ENCODE measurements around the gene KIF6. TPM values are rescaled to one million over a fixed set of nuclear protein-coding genes. Genes with fewer than 3 reads are reported as not detected.

The KIF6 gene
- total RNA-seq, 4 donors from 2014 or later: 0.40 to 1.3 (median 0.80) TPM

DNA sequence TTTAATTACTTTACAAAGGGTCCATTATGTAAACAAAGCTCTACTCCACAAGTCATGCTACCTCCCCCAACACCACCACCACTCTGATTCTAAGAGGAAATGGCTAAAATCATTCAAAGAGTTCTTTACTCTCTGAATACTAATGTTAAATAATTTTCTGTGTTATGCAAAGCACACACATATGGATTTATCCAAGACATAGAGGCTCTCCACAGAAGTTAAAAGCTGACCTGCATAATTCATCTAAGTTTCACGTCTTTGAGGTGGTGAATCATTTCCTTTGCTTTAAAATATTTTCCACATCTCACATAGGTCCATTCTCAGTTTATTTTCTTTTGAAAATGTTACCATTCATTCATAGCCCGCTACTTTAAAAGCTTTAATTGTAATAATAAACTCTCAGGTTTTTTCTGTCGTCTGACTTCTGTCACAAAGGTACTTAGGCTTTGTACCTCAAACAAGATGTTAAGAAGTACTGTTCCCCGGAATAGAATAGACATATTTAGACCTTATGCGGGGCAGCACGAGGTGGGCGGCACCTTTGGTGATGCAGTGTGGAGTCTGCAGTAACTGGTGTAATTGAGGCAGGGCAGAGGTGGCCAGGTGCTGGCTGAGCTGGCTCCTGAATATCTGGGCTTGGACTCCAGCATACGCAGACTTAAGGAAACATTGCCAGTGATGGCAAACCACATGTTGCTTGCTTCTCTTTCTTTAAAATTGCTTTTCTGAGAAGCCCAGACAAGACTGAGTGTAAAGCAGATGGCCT is 55.8 kb downstream of the KIF6 start:
- Histone ChIP-seq H3K27ac (no peak overlapping the region), H3K27me3 (no peaks in the 10 kb centered on the region), H3K9me3 (no peaks in the 10 kb centered on the region), H3K4me3 (replicated peaks in 1 of 3) (no peak overlapping the region), H3K36me3 (no peaks in the 10 kb centered on the region), H3K4me1 (peaks cover 0 to 5% of the 10 kb centered on the region in 2 donors)
- no peak for TF ChIP-seq CTCF (IDR thresholded peaks at IDR 0.05)
- no peak for TF ChIP-seq POLR2A (IDR thresholded peaks at IDR 0.05)
- intact Hi-C loops (cut with DNase I): no loop called here
- WGBS, 2 donors: 65 to 69% methylated on average over 8 of the region's 8 CpGs
- no peak for DNase-seq

GRCh38 chr6:39666706-39667489 is 58.3 kb downstream of the KIF6 start:
- H3K36me3 ChIP-seq: no peaks in the 10 kb centered on the region
- 60 to 64% methylated on average over 9 of the region's 9 CpGs for WGBS, 2 donors
- H3K4me3 ChIP-seq (replicated peaks in 1 of 3): no peak overlapping the region
- no peaks in the 10 kb centered on the region for H3K9me3 ChIP-seq
- no peak for TF ChIP-seq CTCF (IDR thresholded peaks at IDR 0.05)
- TF ChIP-seq POLR2A (IDR thresholded peaks at IDR 0.05): no peak
- DNase-seq: no peak
- intact Hi-C loops (cut with DNase I): no loop called here
- H3K27ac ChIP-seq: no peak overlapping the region
- peaks cover 0 to 5% of the 10 kb centered on the region in 2 donors for H3K4me1 ChIP-seq
- H3K27me3 ChIP-seq: no peaks in the 10 kb centered on the region

GRCh38 chr6:39665861-39666260 is 59.3 kb downstream of the KIF6 start:
- no peaks in the 10 kb centered on the region for H3K27me3 ChIP-seq
- H3K27ac ChIP-seq: no peak overlapping the region
- 58 to 72% methylated on average over 1 of the region's 1 CpG for WGBS, 2 donors
- no peak for DNase-seq
- intact Hi-C loops (cut with DNase I): no loop called here
- H3K9me3 ChIP-seq: no peaks in the 10 kb centered on the region
- no peak for TF ChIP-seq CTCF (IDR thresholded peaks at IDR 0.05)
- TF ChIP-seq POLR2A (IDR thresholded peaks at IDR 0.05): no peak
- no peaks in the 10 kb centered on the region for H3K36me3 ChIP-seq
- H3K4me3 ChIP-seq (replicated peaks in 1 of 3): no peak overlapping the region
- peaks cover 0 to 5% of the 10 kb centered on the region in 2 donors for H3K4me1 ChIP-seq

- H3K9me3 ChIP-seq: no peaks in the 10 kb centered on the region
- intact Hi-C loops (cut with DNase I): no loop called here
- WGBS, 2 donors: 62 to 94% methylated on average over 4 of the region's 4 CpGs
Measured at GRCh38 chr6:39664173-39664572, 61.0 kb downstream of the KIF6 start.

More at GRCh38 chr6:39664173-39664572, 61.0 kb downstream of the KIF6 start:
- no peak for TF ChIP-seq CTCF (IDR thresholded peaks at IDR 0.05)
- TF ChIP-seq POLR2A (IDR thresholded peaks at IDR 0.05): no peak
- Histone ChIP-seq H3K4me1 (peaks cover 0 to 5% of the 10 kb centered on the region in 2 donors), H3K27ac (no peak overlapping the region), H3K4me3 (replicated peaks in 1 of 3) (no peak overlapping the region), H3K27me3 (no peaks in the 10 kb centered on the region), H3K36me3 (no peaks in the 10 kb centered on the region)
- DNase-seq: no peak
